ENCODE results near the gene CALN1. TPM values are rescaled to one million over a fixed set of nuclear protein-coding genes. Genes with fewer than 3 reads are reported as not detected.

Gene CALN1
- total and polyA plus RNA-seq, 2 of the 8 experiments (the other 6 are each of a cell fraction or from before 2014, with no cell fraction given), result 6.4 to 15.2 TPM

- TF ChIP-seq CHD7 (IDR thresholded peaks at IDR 0.05; ENCODE audit: insufficient replicate concordance, low read length) (no peak), RBBP5 (IDR thresholded peaks at IDR 0.05; ENCODE audit: borderline replicate concordance, low read depth, low read length) (no peak), TCF12 (IDR thresholded peaks at IDR 0.05; ENCODE audit: low read depth, low read length) (no peak), ASH2L (IDR thresholded peaks at IDR 0.05; ENCODE audit: low read length) (no peak), BACH1 (IDR thresholded peaks at IDR 0.05; ENCODE audit: low read length) (no peak), TBP (IDR thresholded peaks at IDR 0.05; ENCODE audit: low read depth, low read length) (no peak), MAX (IDR thresholded peaks at IDR 0.05) (no peak)
Measured at GRCh38 chr7:72163271-72163670, 248.9 kb downstream of the CALN1 start (continued).

Data from H1 (cell line).